ENCODE data around the gene ZNF800. TPM values are rescaled to one million over a fixed set of nuclear protein-coding genes. Genes with fewer than 3 reads are reported as not detected.

ZNF800 gene
- total and polyA plus RNA-seq, 2 experiments from 2014 or later = 14.3 to 41.5 TPM

- no peak for DNase-seq (ENCODE audit: low spot score)
- Histone ChIP-seq H3K36me3 (replicated peaks; ENCODE audit: insufficient read depth, low read depth) (no peaks in the 10 kb centered on the region), H3K27me3 (no peaks in the 10 kb centered on the region), H3K4me3 (no peak overlapping the region), H3K4me2 (no peak overlapping the region), H4K20me1 (ENCODE audit: insufficient read depth, poor library complexity, severe bottlenecking) (peaks cover 16% of the 10 kb centered on the region), H3K9me2 (replicated peaks; ENCODE audit: insufficient read depth) (no peaks in the 10 kb centered on the region), H3K9me3 (ENCODE audit: low read depth) (no peaks in the 10 kb centered on the region), H2AFZ (no peak overlapping the region), H3K4me1 (ENCODE audit: insufficient read depth) (no peaks in the 10 kb centered on the region), H3K27ac (no peak overlapping the region), H3K79me2 (peaks cover 76% of the 10 kb centered on the region)
- TF ChIP-seq CTCF (IDR thresholded peaks at IDR 0.05; ENCODE audit: poor library complexity) (no peak), EZH2 (IDR thresholded peaks at IDR 0.05; ENCODE audit: borderline replicate concordance) (no peak), EZH2phosphoT487 (IDR thresholded peaks at IDR 0.05; ENCODE audit: low read depth, severe bottlenecking, unreplicated experiment) (no peak)
- 96% methylated on average over 2 of the region's 2 CpGs for WGBS (ENCODE audit: low lambda C conversion rate, missing lambda C conversion rate)
Measured at GRCh38 chr7:127382301-127383085, 10.0 kb downstream of the ZNF800 start.

GRCh38 chr7:127380479-127380878 is 12.0 kb downstream of the ZNF800 start:
- Histone ChIP-seq H3K27me3 (no peaks in the 10 kb centered on the region), H3K4me1 (ENCODE audit: insufficient read depth) (no peaks in the 10 kb centered on the region), H3K79me2 (peaks cover 64% of the 10 kb centered on the region), H3K9me3 (ENCODE audit: low read depth) (no peaks in the 10 kb centered on the region), H3K36me3 (replicated peaks; ENCODE audit: insufficient read depth, low read depth) (no peaks in the 10 kb centered on the region), H3K27ac (no peak overlapping the region), H3K4me2 (no peak overlapping the region), H3K9me2 (replicated peaks; ENCODE audit: insufficient read depth) (no peaks in the 10 kb centered on the region), H3K4me3 (no peak overlapping the region), H2AFZ (no peak overlapping the region), H4K20me1 (ENCODE audit: insufficient read depth, poor library complexity, severe bottlenecking) (peaks cover 7% of the 10 kb centered on the region)
- DNase-seq (ENCODE audit: low spot score) = no peak
- TF ChIP-seq EZH2phosphoT487 (IDR thresholded peaks at IDR 0.05; ENCODE audit: low read depth, severe bottlenecking, unreplicated experiment) (no peak), CTCF (IDR thresholded peaks at IDR 0.05; ENCODE audit: poor library complexity) (no peak), EZH2 (IDR thresholded peaks at IDR 0.05; ENCODE audit: borderline replicate concordance) (no peak)

GRCh38 chr7:127379642-127380041 is 12.9 kb downstream of the ZNF800 start:
- H2AFZ ChIP-seq = no peak overlapping the region
- TF ChIP-seq EZH2 (IDR thresholded peaks at IDR 0.05; ENCODE audit: borderline replicate concordance) (no peak), EZH2phosphoT487 (IDR thresholded peaks at IDR 0.05; ENCODE audit: low read depth, severe bottlenecking, unreplicated experiment) (no peak)
- H4K20me1 ChIP-seq (ENCODE audit: insufficient read depth, poor library complexity, severe bottlenecking) = peaks cover 7% of the 10 kb centered on the region
- no peaks in the 10 kb centered on the region for H3K27me3 ChIP-seq
- peaks cover 56% of the 10 kb centered on the region for H3K79me2 ChIP-seq
- no peak overlapping the region for H3K4me2 ChIP-seq
- no peak overlapping the region for H3K27ac ChIP-seq
- no peaks in the 10 kb centered on the region for H3K9me2 ChIP-seq (replicated peaks; ENCODE audit: insufficient read depth)
- no peaks in the 10 kb centered on the region for H3K36me3 ChIP-seq (replicated peaks; ENCODE audit: insufficient read depth, low read depth)
- no peaks in the 10 kb centered on the region for H3K4me1 ChIP-seq (ENCODE audit: insufficient read depth)
- WGBS (ENCODE audit: low lambda C conversion rate, missing lambda C conversion rate) = 92% methylated on average over 2 of the region's 2 CpGs
- H3K4me3 ChIP-seq = no peak overlapping the region
- no peak for DNase-seq (ENCODE audit: low spot score)
- H3K9me3 ChIP-seq (ENCODE audit: low read depth) = no peaks in the 10 kb centered on the region

GRCh38 chr7:127378537-127378936 is 14.0 kb downstream of the ZNF800 start:
- H3K79me2 ChIP-seq = peaks cover 46% of the 10 kb centered on the region
- H3K36me3 ChIP-seq (replicated peaks; ENCODE audit: insufficient read depth, low read depth) = no peaks in the 10 kb centered on the region
- H3K9me3 ChIP-seq (ENCODE audit: low read depth) = no peaks in the 10 kb centered on the region
- no peak overlapping the region for H3K27ac ChIP-seq
- H4K20me1 ChIP-seq (ENCODE audit: insufficient read depth, poor library complexity, severe bottlenecking) = peaks cover 7% of the 10 kb centered on the region
- no peaks in the 10 kb centered on the region for H3K9me2 ChIP-seq (replicated peaks; ENCODE audit: insufficient read depth)
- no peak overlapping the region for H3K4me2 ChIP-seq
- no peak overlapping the region for H2AFZ ChIP-seq
- no peak for DNase-seq (ENCODE audit: low spot score)
- no peaks in the 10 kb centered on the region for H3K27me3 ChIP-seq
- H3K4me1 ChIP-seq (ENCODE audit: insufficient read depth) = no peaks in the 10 kb centered on the region
- WGBS (ENCODE audit: low lambda C conversion rate, missing lambda C conversion rate) = 62% methylated on average over 1 of the region's 1 CpG
- no peak for TF ChIP-seq EZH2phosphoT487 (IDR thresholded peaks at IDR 0.05; ENCODE audit: low read depth, severe bottlenecking, unreplicated experiment)
- no peak for TF ChIP-seq CTCF (IDR thresholded peaks at IDR 0.05; ENCODE audit: poor library complexity)
- no peak for TF ChIP-seq EZH2 (IDR thresholded peaks at IDR 0.05; ENCODE audit: borderline replicate concordance)
- H3K4me3 ChIP-seq = no peak overlapping the region
